ENCODE results near the gene KCTD7.
A peak's percentile ranks its signal among the peaks of the same experiment; 100 is the strongest.
"Not testable (repeated sequence)": the region's sequence is repeated elsewhere in the genome, so short reads cannot be mapped to it uniquely, and the experiment has no call there.

Gene KCTD7

GRCh38 chr7:66666313-66666952 lies 37.8 kb downstream of the KCTD7 start:
- Mint-ChIP-seq H3K4me3 (no peak overlapping the region), H3K4me1 (peaks cover 11% of the 10 kb centered on the region), H3K36me3 (ENCODE audit: insufficient read depth) (peaks cover 3% of the 10 kb centered on the region), H3K27me3 (no peaks in the 10 kb centered on the region), H3K27ac (ENCODE audit: low read depth) (peak overlapping the region; percentile 44), H3K9me3 (no peaks in the 10 kb centered on the region)
- ATAC-seq (replicated peaks; ENCODE audit: extremely low read depth, poor library complexity, severe bottlenecking) (no peak), DNase-seq (ENCODE audit: low spot score in 2 of 2) (no peak)

GRCh38 chr7:66667023-66667728 lies 38.5 kb downstream of the KCTD7 start:
- Mint-ChIP-seq H3K27me3 (no peaks in the 10 kb centered on the region), H3K27ac (ENCODE audit: low read depth) (no peak overlapping the region), H3K4me3 (no peak overlapping the region), H3K36me3 (ENCODE audit: insufficient read depth) (peaks cover 3% of the 10 kb centered on the region), H3K4me1 (peaks cover 11% of the 10 kb centered on the region), H3K9me3 (no peaks in the 10 kb centered on the region)
- no peak for DNase-seq (ENCODE audit: low spot score in 2 of 2)
- ATAC-seq (replicated peaks; ENCODE audit: extremely low read depth, poor library complexity, severe bottlenecking) = no peak

GRCh38 chr7:66668112-66668511 lies 39.4 kb downstream of the KCTD7 start:
- no peak overlapping the region for H3K27ac Mint-ChIP-seq (ENCODE audit: low read depth)
- peaks cover 6% of the 10 kb centered on the region for H3K4me1 Mint-ChIP-seq
- no peak for DNase-seq (ENCODE audit: low spot score in 2 of 2)
- ATAC-seq (replicated peaks; ENCODE audit: extremely low read depth, poor library complexity, severe bottlenecking) = no peak
- peaks cover 3% of the 10 kb centered on the region for H3K36me3 Mint-ChIP-seq (ENCODE audit: insufficient read depth)
- no peak overlapping the region for H3K4me3 Mint-ChIP-seq
- no peaks in the 10 kb centered on the region for H3K9me3 Mint-ChIP-seq
- H3K27me3 Mint-ChIP-seq = no peaks in the 10 kb centered on the region

GRCh38 chr7:66668677-66669076 lies 40.0 kb downstream of the KCTD7 start:
- DNase-seq (ENCODE audit: low spot score in 2 of 2) (no peak), ATAC-seq (replicated peaks; ENCODE audit: extremely low read depth, poor library complexity, severe bottlenecking) (no peak)
- peaks cover 6% of the 10 kb centered on the region for H3K4me1 Mint-ChIP-seq
- H3K9me3 Mint-ChIP-seq = no peaks in the 10 kb centered on the region
- H3K27me3 Mint-ChIP-seq = no peaks in the 10 kb centered on the region
- H3K36me3 Mint-ChIP-seq (ENCODE audit: insufficient read depth) = peaks cover 3% of the 10 kb centered on the region
- H3K4me3 Mint-ChIP-seq = no peak overlapping the region
- H3K27ac Mint-ChIP-seq (ENCODE audit: low read depth) = no peak overlapping the region

- DNase-seq (ENCODE audit: low spot score in 2 of 2) = no peak
- Mint-ChIP-seq H3K4me3 (no peak overlapping the region), H3K4me1 (peaks cover 6% of the 10 kb centered on the region), H3K27me3 (no peaks in the 10 kb centered on the region), H3K9me3 (no peaks in the 10 kb centered on the region), H3K36me3 (ENCODE audit: insufficient read depth) (peaks cover 3% of the 10 kb centered on the region), H3K27ac (ENCODE audit: low read depth) (no peak overlapping the region)
- ATAC-seq (replicated peaks; ENCODE audit: extremely low read depth, poor library complexity, severe bottlenecking) = no peak
Observed at GRCh38 chr7:66669088-66669487, 40.4 kb downstream of the KCTD7 start.

GRCh38 chr7:66669496-66669895 lies 40.8 kb downstream of the KCTD7 start:
- Mint-ChIP-seq H3K27ac (ENCODE audit: low read depth) (no peak overlapping the region), H3K9me3 (no peaks in the 10 kb centered on the region), H3K4me1 (peaks cover 6% of the 10 kb centered on the region), H3K4me3 (no peak overlapping the region), H3K36me3 (ENCODE audit: insufficient read depth) (peaks cover 3% of the 10 kb centered on the region), H3K27me3 (no peaks in the 10 kb centered on the region)
- DNase-seq (ENCODE audit: low spot score in 2 of 2) (no peak), ATAC-seq (replicated peaks; ENCODE audit: extremely low read depth, poor library complexity, severe bottlenecking) (no peak)

GRCh38 chr7:66671034-66671433 lies 42.4 kb downstream of the KCTD7 start:
- Mint-ChIP-seq H3K27ac (ENCODE audit: low read depth) (no peak overlapping the region), H3K27me3 (no peaks in the 10 kb centered on the region), H3K4me3 (no peak overlapping the region), H3K4me1 (no peaks in the 10 kb centered on the region), H3K36me3 (ENCODE audit: insufficient read depth) (no peaks in the 10 kb centered on the region), H3K9me3 (no peaks in the 10 kb centered on the region)
- ATAC-seq (replicated peaks; ENCODE audit: extremely low read depth, poor library complexity, severe bottlenecking) (no peak), DNase-seq (ENCODE audit: low spot score in 2 of 2) (no peak)

- DNase-seq (ENCODE audit: low spot score in 2 of 2); H3K27ac Mint-ChIP-seq (ENCODE audit: low read depth); H3K27me3 Mint-ChIP-seq; H3K36me3 Mint-ChIP-seq (ENCODE audit: insufficient read depth); H3K4me1 Mint-ChIP-seq; H3K4me3 Mint-ChIP-seq; ATAC-seq (replicated peaks; ENCODE audit: extremely low read depth, poor library complexity, severe bottlenecking); H3K9me3 Mint-ChIP-seq: not testable (repeated sequence)
Observed at GRCh38 chr7:66671486-66671885, 42.8 kb downstream of the KCTD7 start.

GRCh38 chr7:66672432-66673123 lies 43.9 kb downstream of the KCTD7 start:
- peak; percentile 71 for ATAC-seq (replicated peaks; ENCODE audit: extremely low read depth, poor library complexity, severe bottlenecking)
- H3K9me3 Mint-ChIP-seq; H3K36me3 Mint-ChIP-seq (ENCODE audit: insufficient read depth); H3K4me1 Mint-ChIP-seq; DNase-seq (ENCODE audit: low spot score in 2 of 2); H3K27ac Mint-ChIP-seq (ENCODE audit: low read depth); H3K27me3 Mint-ChIP-seq; H3K4me3 Mint-ChIP-seq: not testable (repeated sequence)

GRCh38 chr7:66673124-66673640 lies 44.5 kb downstream of the KCTD7 start:
- not testable (repeated sequence) for H3K27me3 Mint-ChIP-seq; H3K4me3 Mint-ChIP-seq; H3K4me1 Mint-ChIP-seq; H3K36me3 Mint-ChIP-seq (ENCODE audit: insufficient read depth); H3K9me3 Mint-ChIP-seq; DNase-seq (ENCODE audit: low spot score in 2 of 2); H3K27ac Mint-ChIP-seq (ENCODE audit: low read depth)
- peak; percentile 80 for ATAC-seq (replicated peaks; ENCODE audit: extremely low read depth, poor library complexity, severe bottlenecking)

- H3K4me1 Mint-ChIP-seq = peaks cover 18% of the 10 kb centered on the region
- ATAC-seq (replicated peaks; ENCODE audit: extremely low read depth, poor library complexity, severe bottlenecking) (no peak), DNase-seq (ENCODE audit: low spot score in 2 of 2) (no peak)
- no peak overlapping the region for H3K27ac Mint-ChIP-seq (ENCODE audit: low read depth)
- H3K9me3 Mint-ChIP-seq = no peaks in the 10 kb centered on the region
- H3K4me3 Mint-ChIP-seq = no peak overlapping the region
- H3K36me3 Mint-ChIP-seq (ENCODE audit: insufficient read depth) = peaks cover 12% of the 10 kb centered on the region
- H3K27me3 Mint-ChIP-seq = no peaks in the 10 kb centered on the region
Observed at GRCh38 chr7:66679633-66680244, 51.1 kb downstream of the KCTD7 start.

GRCh38 chr7:66681491-66682349 lies 53.0 kb downstream of the KCTD7 start:
- peak overlapping the region; percentile 89 for H3K4me3 Mint-ChIP-seq
- peak overlapping the region; percentile 94 for H3K27ac Mint-ChIP-seq (ENCODE audit: low read depth)
- H3K4me1 Mint-ChIP-seq = peaks cover 18% of the 10 kb centered on the region
- no peaks in the 10 kb centered on the region for H3K27me3 Mint-ChIP-seq
- peak; percentile 99 for ATAC-seq (replicated peaks; ENCODE audit: extremely low read depth, poor library complexity, severe bottlenecking)
- peaks cover 12% of the 10 kb centered on the region for H3K36me3 Mint-ChIP-seq (ENCODE audit: insufficient read depth)
- DNase-seq (ENCODE audit: low spot score in 2 of 2) = peak; percentile 92 to 94
- H3K9me3 Mint-ChIP-seq = no peaks in the 10 kb centered on the region
